GM19397 (cell line): Measurements from ENCODE around the gene SPEG.
A peak's percentile ranks its signal among the peaks of the same experiment; 100 is the strongest.
"Not testable (repeated sequence)": the region's sequence is repeated elsewhere in the genome, so short reads cannot be mapped to it uniquely, and the experiment has no call there.

ENCODE experiments used
- ATAC-seq: cut with Tn5 transposase; IDR thresholded peaks from one replicate; pipeline ENCODE4 v1.9.1; 2021; ENCODE audit warnings: mild to moderate bottlenecking, moderate library complexity; ENCODE audit not compliant: unreplicated experiment

Gene SPEG

DNA sequence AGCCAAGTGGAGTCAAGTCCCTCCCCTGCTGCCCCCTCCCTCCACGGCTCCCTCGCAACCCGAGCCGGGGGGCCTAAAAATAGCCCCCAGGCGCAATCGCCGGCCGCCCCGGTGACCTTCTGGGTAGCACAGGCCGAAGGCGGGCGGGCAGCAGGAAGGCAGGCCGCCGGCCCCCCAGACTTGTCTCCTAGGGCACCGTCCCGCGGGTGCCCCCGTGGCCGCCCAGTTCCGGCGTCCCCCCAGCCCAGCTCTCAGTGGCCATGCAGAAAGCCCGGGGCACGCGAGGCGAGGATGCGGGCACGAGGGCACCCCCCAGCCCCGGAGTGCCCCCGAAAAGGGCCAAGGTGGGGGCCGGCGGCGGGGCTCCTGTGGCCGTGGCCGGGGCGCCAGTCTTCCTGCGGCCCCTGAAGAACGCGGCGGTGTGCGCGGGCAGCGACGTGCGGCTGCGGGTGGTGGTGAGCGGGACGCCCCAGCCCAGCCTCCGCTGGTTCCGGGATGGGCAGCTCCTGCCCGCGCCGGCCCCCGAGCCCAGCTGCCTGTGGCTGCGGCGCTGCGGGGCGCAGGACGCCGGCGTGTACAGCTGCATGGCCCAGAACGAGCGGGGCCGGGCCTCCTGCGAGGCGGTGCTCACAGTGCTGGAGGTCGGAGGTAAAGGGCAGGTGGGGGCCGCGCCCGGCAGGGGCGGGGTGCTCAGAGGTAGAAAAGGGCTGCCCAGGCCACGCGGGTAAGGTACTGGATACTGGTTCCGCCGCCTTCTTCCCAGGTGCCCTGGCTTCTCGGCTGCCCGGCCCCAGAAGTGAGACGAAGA, at the start of gene SPEG:
TSS of gene SPEG (plus strand) at position 126 of the 808 bp plus-strand sequence. CDS start at position 261, 135 bp downstream.
- ATAC-seq: no peak

DNA sequence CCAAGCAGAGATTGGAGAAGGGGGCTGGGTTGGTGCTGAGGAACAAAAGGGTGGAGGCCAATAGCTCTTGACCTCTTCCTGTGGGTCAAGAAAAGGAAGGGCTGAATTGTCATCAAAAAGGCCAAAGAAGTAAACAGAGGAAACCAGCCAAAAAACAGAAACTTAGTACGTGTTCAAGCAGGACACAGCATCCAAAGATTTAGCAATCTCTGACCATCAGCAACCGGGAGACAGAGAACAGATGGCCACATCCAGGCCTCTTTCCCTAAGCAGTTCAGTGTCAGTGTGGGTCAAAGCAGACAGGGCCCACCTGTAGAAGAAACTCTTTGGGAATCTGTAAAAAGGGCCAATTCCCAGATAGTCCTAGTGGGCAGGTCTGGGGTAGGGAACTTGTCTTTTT, 49.8 kb upstream of the SPEG start:
- ATAC-seq: no peak

DNA sequence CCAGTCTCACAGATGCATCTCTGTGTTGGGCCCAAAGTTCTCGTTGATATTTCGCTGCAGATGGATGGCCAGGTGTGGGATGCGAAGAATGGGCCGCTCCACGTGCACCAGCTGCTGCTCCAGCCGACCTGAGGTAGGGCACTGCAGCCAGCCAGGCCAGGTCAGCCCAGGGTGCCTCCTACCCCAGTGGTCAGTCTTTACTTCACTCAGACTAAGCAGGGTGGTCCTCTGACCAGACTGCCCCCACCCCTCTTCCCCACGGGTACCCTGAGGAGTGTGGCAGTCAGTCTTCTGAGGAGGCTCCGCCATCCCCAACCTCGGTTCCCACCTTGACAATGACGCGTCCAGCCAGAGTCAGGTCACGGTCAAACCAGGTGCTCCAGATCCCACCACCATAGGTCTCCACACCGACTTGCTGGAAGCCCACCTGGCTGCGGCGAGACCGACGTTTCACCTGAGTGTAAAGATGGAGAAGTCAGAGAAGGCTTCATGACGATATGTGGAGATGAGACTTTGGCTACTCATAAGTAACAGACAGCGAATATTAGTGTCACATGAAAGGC, 48.6 kb upstream of the SPEG start:
- no peak for ATAC-seq

DNA sequence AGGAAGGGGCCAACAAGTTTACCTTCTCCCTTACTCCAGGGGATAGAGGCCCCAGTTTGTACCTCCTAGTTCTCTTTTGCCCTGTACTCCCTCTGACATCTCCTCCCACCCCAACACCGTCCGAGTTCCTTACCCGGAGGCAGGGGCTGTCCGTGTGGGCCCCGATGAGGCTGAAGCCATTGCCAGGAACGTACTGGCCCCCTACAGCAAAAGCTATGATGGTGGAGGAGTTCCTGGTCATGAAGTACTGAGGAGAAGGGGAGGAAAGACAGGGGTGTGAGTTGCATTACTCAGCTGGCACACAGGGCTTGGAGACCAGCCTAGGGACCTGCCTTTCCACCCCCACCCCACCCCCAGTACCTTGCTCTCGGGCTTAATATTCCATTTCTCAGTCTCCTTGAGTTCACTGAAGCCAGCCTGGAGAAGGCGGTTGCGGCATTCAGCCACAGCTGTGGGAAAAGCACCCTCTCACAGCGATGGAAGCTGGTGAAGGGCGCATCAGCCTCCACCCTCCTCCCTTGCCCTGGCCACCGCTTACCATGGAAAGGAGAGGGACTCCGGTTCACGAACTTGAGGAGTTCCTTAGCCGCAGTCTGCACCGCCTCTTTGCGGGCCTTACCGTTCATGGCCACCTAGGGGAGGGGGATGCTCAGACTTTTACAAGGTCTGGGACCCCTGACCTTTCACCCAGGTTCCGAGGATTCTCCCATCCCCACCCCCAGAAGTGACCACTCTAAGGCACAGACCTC, 47.9 kb upstream of the SPEG start:
- ATAC-seq: no peak

DNA sequence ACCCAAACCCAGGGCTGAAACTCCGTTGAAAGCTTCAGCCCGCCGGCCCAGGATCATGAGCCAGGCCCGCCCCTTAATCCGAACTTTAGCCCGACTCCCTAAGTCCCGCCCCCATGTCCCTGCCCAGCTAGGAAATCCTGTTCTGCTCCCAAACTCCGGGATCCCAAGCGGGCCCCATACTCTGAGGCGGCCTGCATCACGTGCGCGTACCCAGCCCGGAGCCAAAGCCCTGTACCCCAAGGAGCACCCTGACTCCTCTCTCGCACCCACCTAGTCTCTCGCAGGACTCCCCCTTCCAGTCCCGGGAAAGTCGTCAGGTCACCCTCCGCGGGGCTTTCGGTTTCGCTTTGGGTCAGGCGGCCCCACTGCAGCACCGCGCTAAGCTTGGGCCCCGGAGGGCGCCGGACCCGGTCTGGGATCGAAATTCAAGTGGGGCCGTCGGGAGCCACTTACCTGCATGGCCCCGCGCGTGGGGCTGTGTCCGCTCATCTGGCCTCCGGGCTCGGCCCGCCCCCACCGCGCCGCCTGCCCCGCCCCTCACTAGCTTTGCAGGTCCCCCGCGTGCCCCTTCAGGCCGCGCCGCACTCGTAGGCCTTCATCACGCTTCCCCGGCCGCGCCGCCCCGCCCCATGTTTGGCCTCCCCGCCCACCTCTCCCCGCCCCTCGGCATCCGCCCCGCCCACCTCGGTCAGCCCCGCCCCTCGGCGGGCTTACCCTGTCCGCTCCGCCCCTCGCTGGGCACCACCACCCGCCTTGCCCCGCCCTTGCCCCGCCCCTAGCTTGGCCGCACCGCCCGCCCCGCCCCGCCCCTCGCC, 47.1 kb upstream of the SPEG start, which contains the start of gene DNPEP:
TSS of gene DNPEP (minus strand) at position 607 of the 815 bp plus-strand sequence. CDS start at position 489, 118 bp downstream.
- peak; percentile 51 for ATAC-seq

DNA sequence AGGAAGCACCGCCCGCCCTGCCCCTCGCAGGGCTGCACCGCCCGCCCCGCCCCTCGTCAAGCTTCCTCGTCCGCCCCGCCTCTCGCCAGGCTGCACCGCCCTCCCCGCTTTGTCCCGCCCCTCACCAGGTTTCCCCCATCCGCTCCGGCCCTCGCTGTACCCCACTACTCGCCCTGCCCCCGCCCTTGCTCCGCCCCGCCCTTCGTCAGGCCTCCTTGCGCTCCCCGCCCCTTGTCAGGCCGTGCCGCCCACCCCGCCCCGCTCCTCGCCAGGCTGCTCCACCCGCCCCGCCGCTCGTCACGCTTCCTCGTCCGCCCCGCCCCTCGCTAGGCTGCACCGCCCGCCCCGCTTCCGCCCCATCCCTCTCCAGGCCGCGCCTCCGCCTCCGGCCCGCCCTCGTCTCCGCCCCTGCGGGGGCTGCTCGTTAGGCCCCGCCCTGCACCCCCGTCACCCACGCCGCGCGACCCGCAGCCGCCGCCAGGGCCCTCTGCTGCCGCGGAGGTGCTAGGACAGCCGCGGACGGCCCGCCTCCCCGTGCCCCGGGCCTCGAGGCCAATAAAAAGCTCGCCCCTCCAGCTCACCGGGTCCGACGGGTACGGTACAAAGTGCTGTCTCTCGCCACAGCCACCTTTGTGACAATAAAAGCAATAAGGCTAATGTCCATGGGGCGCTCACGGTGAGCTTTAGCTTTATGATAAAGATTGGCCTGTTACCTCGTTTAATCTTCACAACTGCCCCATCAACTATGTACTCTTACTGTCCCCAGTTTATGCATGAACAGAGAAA, 46.3 kb upstream of the SPEG start:
- ATAC-seq: peak; percentile 81

DNA sequence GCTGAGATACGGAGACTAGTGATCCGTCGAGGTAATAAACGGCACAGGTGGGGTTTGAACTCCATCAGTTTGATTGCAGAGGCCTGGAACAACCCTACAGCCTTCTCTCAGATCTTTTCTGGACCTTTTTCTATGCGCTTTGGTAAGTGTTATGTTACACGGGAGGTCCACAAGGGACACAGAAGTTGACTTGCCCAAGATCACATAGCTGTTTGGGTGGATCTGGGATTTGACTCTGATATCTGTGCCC, 45.8 kb upstream of the SPEG start:
- no peak for ATAC-seq

DNA sequence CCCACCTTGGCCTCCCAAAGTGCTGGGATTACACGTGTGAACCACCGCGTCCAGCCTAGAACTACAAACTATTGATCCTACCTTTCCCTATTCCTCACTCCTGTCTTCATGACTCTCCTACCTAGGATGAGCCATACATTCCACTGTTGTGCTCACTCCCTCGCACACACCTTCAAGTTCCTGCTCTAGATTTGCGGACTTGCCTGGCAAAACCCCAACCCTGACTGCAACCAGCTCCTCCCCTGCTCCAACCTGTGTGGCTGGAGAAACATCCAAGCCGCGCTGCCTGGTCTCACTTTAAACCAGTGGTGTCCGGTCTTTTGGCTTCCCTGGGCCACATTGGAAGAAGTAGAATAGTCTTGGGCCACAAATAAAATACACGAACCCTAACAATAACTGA, 41.9 kb upstream of the SPEG start:
- no peak for ATAC-seq

DNA sequence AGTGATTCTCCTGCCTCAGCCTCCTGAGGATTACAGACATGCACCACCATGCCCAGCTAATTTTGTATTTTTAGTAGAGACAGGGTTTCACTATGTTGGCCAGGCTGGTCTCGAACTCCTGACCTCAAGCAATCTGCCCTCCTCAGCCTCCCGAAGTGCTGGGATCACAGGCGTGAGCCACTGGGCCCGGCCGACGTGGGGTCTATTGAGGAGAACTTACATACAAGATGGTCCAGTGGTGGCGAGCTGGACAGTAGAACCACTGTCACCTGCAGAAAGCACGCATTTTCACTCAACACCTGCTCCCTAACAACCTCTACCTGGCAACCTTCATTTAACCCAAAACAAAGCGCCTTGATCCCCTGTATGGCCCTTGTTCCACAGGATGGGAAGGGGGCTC, 39.6 kb upstream of the SPEG start:
- not testable (repeated sequence) for ATAC-seq

DNA sequence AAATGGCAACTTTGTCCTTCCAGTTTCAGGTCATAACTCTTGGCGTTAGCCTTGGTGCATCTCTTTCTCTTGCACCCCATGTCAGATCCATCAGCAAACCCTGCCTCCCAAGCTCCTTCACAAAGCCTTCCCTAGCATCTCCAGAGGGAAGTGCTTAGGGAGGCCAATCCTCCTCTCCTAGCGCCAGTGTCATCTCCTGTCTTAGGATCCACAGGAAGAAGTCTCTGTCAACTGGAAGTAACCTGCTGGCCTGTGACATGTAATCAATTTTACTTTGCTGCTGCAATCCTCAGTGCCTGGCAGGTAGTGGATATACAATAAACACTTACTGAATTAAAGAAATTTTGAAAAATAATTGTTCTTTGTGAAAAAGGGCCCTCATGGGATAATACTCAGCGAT, 39.0 kb upstream of the SPEG start:
- no peak for ATAC-seq

DNA sequence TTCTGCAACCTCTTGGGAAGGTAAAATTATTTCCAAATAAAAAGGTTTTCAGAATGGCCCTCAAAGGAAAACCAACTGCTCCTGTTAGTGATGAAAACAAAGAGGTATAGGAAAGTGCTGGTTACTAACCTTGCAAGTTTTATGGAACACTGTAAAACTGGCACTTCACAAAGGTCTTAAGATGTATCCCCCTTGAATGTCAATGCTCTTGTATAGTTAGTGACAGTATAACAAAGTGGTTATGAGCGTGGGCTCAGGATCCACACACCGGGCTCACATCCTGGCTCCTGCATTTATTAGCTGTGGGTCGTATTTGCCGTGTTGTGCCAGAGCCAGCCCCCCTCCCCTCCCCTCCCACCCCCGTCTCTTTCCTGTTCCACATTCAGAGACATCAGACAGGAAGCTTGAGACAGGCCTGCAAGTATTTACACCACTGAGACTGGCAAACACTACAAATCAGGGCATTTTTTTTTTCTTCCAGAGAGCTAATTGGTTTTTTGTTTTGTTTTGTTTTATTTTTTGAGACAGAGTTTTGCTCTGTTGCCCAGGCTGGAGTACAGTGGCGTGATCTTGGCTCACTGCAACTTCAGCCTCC, 37.7 kb upstream of the SPEG start:
- ATAC-seq: no peak

DNA sequence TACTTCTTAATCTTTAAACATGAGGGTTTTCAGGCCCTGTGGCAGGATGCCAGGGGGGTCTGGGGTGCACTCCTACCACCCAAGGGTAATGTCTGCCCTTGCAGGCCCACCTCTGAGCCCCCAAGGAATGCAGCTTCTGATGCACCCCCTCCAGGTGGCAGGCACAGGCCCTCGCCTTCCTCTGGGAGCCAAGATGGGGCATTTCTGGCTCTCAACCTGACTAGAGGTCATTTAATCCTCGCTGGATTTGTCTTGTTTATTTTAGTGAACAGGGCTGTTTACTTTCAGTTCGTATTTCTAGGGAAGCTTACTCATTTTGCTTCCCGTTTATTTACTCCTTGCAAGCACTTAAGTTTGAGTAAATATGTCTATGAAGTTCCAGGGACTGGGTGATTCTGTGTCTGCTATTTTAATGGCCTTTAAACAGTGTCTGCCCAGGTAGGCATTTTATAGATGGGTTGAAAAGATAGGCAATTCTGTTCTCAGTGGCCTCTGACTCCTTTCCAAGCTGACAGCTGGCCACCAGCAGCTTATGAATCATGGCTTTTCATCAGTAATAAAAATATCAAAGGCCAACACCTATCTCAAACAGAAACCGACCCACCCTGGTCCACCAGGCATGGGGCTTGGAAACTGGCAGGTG, 35.8 kb upstream of the SPEG start:
- no peak for ATAC-seq

DNA sequence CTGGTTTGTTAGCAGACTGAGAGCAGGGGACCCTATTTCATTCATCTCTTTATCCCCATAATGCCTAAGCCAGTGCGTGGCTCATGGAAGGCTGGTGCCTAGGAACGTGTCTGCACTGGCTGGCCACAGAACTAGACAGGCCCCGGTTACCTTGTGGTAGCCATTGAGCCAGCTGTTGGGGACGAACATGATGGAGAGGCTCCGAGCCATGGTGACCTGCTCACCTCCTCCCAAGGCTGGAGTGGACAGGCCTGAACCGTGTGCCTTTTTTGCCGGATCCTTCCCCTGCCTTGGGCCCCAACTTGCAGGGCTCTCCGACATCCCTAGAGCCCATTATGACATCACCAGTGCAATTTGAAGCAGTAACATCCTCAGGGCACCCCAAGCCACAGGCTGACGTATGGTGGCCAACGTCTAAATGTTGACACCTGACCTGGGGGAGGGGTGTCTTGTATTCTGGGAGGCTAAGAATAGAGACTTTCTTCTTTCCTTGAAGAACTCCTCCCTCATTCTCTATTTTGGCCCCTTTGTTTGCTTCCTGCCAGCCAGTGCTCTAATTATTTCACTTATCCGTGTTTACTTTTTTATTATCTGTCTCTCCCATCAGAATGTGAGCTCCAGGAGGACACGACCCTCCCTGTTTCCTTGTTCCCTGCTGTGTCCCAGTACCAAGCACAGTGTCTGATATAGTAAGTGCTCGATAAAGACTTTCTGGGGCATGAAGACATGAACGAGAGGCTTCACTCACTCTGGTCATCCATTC, 34.7 kb upstream of the SPEG start:
- no peak for ATAC-seq

DNA sequence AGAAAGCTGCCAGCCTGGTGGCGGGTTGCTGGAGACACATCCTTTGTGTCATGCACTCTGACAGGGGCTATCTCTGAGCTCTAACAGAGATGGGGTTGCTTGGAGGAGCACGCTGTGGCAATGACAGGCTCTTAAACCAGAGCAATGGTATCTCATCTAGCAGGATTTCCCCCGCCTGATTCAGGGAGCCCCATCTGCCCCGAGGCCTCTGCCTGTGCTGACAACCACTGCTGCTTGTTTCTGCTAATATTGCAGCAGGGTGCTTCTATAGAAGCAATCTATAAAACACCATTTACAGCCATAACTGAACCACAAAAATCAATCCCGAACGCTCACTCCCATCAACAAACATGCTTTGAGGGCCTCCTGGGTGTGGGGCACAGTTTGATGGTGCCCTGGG, 34.1 kb upstream of the SPEG start:
- no peak for ATAC-seq

DNA sequence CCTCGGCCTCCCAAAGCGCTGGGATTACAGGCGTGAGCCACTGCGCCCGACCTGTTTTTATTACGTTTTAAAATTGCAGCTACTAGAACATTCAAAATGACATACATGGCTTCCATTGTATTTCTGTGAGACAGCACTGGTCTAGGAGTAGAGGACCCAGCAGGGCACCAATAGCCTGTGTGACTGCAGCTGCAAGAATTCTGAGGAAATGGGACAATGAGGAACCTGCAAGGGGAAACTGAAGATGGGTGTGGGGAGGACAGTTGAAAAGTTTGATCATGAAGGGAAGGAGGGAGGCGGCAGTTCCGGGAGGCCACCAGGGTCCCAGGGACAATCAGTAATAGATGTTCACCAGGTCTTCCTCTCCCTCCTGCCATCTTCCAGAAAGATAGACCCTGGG, 33.0 kb upstream of the SPEG start:
- ATAC-seq: no peak

DNA sequence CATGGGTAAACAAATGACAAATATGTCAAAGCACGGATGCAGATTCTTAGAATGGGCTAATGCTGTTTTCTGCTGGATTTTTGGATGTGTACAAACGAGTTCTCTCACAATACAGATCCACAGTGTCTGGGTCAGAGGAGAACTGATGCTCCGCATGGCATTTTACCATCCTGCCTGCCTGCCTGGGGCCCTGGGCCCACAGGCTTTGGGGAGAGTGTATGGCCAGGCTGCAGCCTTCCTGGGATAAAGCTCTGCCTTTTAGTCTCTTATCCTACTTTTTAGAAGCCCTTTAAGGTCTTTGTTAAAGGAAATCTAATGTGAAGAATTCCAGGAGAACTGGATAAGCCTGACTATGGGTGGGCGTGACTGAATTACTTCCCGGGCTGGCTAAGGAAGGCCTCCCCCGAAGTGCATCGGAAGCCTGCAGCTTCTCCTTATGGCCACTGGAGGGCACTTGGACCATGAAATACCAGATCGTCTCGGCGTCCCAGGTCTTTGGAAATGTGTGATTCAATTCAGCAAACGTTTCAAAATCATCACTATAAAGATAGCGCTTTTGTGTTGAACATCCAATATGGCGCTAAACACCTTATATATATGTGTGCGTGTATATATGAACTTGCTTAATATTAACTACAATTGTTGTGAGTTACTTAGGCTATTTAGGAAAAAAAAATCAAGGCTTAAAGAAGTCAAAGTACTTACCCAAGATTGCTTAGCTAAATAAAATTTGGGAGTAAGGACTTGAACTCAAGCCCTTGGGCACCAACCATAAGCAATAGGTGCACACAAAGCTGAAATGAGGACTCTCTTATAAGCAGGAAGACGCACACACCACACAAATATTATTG, 31.8 kb upstream of the SPEG start:
- ATAC-seq: no peak

DNA sequence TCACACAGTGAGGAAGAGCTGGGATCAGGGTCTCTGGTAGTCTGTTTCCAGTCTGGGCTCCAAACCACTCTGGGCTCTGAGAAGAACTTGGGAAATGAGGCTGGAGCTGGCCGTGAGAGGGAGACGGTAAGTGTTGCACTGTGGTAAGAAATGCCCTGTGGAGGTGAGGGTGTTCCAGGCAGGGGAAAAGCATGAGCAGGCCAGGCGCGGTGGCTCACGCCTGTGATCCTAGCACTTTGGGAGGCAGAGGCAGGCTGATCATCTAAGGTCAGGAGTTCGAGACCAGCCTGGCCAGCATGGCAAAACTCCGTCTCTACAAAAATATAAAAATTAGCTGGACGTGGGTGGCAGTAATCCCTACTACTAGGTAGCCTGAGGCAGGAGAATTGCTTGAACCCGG, 30.8 kb upstream of the SPEG start:
- ATAC-seq: no peak

DNA sequence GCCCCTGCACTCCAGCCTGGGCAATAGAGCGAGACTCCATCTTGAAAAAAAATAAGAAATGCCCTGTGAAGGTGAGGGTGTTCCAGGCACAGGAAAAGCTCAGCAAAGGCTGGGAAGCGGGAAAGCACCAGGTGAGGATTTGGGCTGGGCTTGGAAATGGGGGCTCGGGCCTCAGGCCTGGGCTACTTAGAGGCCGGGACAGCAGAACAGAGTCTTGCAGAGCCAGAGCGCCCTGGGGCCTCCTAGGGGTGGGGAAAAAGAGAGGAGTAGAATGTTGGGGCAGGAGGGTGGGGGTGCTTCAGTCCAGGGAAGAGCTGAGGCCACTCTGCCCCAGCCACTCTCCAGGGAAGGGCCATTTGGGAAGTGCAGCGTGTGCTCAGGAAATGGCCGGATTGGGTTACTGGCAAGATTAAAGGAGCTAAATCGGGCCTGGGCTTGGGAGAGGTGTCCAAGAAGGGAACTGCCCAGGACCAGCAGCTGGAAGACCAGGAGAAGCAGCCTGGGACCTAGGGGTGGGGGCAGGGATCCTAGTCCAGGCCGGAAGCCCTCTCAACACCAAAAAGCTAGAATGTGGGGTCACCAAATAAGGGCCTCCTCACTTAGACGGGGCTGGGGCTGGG, 30.2 kb upstream of the SPEG start:
- ATAC-seq: no peak
